ENCODE measurements around the gene NAGPA.

The NAGPA gene

DNA sequence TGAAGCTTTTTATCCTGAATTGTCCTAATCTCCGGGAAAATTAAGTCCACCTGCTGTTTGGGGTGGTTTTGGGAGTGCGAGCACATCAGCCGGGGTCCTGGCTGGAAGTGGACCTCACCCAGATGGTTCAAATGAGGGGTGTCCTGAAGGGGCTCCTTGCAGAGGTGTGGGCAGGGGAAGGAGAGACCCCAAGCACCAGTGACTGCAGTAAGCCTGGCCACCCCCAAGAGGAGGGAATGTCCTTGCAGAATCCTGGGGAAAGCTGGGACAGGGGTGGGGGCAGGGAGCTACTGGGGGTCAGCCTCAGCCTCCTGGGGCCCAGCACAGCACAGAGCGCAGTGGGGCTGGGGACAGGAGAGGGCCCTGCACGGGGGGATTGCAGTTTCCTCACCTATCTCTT lies 29.4 kb downstream of the NAGPA start:
- no peak for DNase-seq (ENCODE audit: low read depth in 1 of 2, low spot score in 1 of 2)

DNA sequence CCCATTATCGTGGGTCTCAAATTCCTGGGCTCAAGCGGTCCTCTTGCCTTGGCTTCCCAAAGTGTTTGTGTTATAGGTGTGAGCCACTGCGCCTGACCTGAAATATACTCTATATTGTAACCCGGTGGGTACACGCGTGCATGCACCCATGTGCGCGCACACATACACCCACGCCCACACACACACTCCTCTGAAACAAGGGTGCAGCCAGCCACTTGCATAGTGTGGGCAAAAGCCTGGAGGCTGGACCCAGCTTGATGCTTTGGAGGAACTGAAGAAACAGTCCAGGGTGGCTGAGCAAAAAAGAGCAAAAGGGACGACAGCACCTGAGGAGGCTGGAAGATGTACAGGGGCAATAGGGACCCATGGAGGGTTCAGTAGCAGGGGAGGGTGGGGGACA lies 29.9 kb downstream of the NAGPA start:
- no peak for DNase-seq (ENCODE audit: low read depth in 1 of 2, low spot score in 1 of 2)

DNA sequence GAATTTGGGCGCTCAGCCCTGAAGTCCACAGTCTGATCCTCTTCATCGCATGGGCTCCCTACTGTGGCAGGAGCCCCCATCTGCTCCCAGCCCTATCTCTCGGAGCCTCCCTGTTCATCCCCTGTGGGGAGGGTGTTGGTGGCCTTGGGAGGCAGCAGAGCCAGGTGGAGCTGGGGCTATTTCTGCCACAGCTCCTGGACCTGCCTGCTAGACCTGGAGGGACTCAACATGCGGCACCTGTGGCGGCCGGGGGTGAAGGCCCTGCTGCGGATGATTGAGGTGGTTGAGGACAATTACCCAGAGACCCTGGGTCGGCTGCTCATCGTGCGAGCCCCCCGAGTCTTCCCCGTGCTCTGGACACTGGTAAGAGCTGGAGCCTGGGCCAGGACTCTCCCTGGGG lies 30.5 kb downstream of the NAGPA start:
- DNase-seq (ENCODE audit: low read depth in 1 of 2, low spot score in 1 of 2), result no peak

DNA sequence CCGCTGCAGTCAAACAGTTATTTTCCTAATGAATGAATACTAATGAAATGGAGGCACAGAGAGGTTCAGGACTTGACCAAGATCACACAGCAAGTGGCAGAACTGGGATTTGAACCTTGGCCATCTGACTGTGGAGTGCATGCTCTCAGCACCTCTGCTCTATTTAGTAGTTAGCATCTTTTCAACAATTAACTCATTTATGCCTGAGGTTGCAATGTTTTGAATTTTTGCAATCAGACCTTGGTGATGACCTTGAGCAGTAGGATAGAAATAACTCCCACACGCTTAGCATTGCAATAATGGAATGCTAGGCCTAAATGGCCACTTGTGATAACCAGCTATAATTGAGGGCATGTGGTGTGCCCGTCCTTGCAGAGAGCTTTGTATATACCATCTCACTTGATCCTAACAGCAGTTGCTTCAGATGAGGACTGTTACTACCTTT lies 31.0 kb downstream of the NAGPA start:
- no peak for DNase-seq (ENCODE audit: low read depth in 1 of 2, low spot score in 1 of 2)

DNA sequence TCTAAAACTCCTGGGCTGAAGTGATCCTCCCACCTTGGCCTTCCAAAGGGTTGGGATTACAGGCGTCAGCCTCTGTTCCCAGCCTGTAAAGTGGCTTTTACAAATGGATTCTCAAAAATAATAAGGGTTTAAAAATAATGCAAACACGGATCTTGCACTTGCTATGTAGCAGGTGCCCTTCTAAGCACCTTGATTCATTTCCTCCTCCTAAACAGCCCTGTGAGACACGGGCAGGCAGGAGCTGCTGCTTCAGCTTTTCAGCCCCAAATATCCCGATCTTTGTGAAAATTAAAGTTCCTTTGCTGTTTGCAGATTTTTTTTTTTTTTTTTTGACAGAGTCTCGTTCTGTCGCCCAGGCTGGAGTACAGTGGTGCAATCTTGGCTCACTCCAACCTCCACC lies 31.7 kb downstream of the NAGPA start:
- DNase-seq (ENCODE audit: low read depth in 1 of 2, low spot score in 1 of 2), result no peak

DNA sequence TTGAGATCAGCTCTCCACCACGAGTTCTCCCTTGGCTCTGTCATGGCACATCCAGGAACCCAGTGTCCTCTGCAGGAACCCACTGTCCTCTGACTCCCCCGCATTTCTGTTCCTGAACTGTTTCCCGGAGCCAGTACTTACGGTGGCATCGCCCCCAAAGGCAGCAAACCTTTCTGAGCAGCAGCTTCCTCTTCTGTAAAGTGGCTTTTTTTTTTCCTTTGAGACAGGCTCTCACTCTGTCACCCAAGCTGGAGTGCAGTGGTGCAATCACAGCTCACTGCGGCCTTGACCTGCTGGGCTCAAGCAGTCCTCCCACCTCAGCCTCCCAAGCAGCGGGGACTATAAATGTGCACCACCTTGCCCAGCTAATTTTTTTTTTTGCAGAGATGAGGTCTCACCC lies 32.2 kb downstream of the NAGPA start:
- no peak for DNase-seq (ENCODE audit: low read depth in 1 of 2, low spot score in 1 of 2)

DNA sequence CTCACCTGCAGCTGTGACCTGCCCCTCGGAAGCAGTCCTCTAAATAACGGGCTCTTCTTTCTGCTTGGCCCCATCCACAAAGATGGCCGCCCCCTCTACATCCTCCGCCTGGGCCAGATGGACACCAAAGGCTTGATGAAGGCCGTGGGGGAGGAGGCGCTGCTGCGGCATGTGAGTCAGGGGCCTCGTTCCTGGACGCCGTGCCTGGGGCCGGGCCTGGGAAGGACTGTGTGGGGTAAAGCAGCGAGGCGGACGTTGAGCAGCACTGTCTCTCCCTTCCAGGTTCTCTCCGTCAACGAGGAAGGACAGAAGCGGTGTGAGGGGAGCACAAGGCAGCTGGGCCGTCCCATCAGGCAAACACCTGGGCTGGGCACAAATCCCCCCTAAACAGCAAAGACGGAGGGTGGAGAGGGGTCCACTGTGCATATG lies 33.1 kb downstream of the NAGPA start:
- DNase-seq (ENCODE audit: low read depth in 1 of 2, low spot score in 1 of 2), result no peak

DNA sequence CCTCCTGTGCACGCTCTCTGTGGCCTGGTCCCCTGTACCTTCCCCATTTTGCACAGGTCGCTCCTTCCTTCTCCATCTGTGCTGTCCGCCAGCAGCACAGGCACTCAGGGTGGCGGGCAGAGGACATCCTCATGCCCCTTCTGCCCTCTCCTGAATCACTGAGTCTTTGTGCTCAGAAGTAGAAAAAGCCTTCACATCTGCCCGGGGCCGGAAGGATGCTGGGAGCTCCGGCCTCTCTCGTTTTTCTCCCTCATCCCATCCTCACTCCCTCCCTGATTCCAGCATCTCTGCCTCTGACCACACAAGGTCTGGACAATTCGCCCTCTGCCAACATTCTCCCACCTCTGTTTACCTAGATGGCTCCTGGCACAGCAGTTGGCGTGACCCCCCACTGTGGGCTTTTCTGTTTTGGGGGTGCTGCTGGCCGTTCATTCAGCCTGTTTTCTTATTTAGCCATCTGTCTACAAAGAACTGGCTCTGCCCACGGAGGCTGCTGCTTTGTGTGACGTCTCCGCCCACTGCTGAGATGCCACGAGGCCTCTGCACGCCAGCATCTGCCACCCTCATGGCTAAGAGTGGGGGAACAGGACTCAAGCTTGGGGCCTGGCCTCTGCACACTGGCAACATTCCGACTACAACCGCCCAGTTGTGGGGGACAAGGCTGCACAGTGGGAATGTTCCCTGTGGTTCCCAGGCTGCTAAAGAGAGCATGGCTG lies 38.9 kb downstream of the NAGPA start:
- DNase-seq (ENCODE audit: low read depth in 1 of 2, low spot score in 1 of 2), result no peak

DNA sequence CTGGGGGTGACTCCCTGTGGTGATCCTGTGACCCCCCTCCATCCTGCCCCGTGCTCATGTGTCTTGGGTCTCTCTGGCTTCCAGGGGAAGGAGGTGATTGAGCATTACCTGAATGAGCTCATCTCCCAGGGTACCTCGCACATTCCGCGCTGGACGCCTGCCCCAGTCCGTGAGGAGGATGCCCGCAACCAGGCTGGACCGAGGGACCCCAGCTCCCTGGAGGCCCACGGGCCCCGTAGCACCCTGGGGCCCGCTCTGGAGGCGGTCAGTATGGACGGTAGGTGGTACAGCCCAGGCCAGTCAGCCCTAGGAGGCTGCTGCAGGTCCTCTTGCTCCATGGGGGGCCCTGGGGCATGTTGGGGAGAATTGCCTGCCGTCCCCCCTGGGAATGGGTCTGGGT lies 42.0 kb downstream of the NAGPA start:
- no peak for DNase-seq (ENCODE audit: low read depth in 1 of 2, low spot score in 1 of 2)

DNA sequence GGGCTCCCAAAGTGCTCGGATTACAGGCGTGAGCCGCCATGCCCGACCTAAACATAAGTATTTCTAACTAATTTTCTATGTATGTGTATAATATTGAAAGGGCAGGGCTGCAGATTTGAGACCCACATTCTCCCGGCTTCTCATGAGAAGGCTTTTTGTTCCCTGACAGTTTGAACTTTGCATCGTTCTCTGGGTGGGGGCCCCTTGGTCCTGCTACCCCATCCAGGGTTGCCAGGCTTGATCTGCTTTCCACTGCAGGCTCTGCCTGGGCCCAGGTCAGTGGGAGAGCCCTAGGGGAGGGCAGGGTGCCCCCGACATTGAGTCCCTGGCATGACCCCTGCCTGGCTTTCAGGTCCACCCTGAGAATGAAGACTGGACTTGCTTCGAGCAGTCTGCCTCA lies 43.3 kb downstream of the NAGPA start:
- DNase-seq (ENCODE audit: low read depth in 1 of 2, low spot score in 1 of 2), result no peak

DNA sequence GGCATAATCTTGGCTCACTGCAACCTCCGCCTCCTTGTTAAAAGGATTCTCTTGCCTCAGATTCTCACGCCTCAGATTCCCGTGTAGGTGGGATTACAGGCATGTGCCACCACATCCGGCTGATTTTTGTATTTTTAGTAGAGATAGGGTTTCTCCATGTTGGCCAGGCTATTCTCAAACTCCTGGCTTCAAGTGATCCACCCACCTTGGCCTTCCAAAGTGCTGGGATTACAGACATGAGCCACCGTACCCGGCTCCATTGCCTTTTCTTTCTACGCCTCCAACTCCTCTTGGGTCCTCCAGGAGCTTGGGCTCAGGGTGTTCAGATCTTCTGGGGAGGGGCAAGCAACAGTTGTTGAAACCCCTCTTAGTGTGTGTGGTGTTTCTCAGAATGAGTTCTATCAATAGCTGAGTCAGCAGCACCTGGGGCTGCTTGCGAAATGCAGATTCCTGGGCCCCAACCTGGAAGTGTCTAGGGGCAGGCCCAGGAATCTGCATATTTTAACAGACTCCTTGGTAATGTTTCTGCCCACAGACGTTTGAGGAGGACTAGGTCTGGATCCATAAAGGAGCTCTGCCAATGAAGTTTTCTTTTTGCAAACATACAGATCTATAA lies 44.2 kb downstream of the NAGPA start:
- DNase-seq (ENCODE audit: low read depth in 1 of 2, low spot score in 1 of 2), result no peak

DNA sequence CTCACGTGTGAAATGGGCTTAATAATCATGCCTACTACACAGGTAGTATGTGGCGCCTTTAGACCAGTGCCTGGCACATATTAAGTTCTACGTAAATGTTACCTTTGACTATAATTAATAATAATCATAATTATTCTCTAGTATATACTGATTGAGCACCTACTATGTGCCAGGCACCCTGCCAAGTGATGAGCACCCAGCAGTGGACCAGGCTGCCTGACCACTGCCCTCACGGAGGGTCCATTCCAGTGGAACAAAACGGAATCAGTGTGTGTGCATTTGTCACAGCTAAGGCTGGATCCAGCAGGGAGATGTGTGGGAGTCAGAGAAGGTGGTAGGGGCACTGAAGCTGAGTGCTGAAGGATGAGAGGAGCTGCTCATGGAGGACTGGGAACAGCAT lies 45.1 kb downstream of the NAGPA start:
- no peak for DNase-seq (ENCODE audit: low read depth in 1 of 2, low spot score in 1 of 2)

DNA sequence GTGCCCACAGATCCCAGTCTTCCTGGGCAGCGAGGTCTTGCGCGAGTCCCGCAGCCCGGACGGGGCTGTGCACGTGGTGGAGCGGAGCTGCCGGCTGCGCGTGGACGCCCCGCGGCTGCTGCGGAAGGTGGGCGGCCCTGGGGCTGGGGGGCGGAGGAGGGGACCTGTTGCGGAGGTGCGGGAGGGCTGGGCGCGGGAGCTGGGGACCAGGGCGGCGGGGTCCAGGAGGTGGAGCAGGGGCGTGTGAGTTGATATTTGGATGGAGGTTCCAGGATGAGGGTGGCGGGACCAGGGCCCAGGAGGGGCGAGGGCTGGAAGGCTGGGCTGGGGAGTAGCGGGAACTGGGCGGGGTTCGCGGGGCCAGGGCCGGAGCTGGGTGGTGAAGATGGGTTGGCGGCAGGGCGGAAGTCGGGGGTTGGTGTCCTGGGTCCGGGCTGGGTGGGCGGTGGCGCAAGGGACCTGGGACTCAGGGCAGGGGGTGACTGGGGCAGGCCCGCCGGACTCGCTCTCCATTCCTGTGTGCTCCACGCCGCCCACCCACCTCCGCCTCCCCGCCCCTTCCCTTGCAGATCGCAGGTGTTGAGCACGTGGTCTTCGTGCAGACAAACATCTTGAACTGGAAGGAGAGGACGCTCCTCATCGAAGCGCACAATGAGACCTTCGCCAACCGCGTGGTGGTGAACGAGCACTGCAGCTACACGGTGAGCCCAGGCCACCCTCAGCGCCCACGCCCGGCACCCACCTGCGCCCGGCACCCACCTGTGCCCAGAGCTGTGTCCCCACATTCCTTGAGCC lies 46.0 kb downstream of the NAGPA start:
- no peak for DNase-seq (ENCODE audit: low read depth in 1 of 2, low spot score in 1 of 2)

DNA sequence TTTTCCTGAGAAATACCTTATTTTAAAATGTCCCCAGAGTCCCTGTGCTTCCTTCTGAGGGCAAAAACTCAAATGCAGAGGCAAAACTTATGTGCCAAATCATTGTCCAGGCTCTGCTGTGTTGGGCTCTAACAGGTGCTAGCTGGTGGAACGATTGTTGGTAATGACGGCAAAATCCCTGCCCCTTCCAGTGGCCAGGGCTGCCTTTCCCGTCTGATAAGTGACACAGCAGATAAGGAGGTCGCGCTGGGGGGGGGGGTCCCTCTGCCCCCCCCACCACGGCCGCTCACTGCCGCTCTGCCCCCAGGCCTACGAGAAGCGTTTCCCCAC lies 46.5 kb downstream of the NAGPA start:
- DNase-seq (ENCODE audit: low read depth in 1 of 2, low spot score in 1 of 2), result no peak

DNA sequence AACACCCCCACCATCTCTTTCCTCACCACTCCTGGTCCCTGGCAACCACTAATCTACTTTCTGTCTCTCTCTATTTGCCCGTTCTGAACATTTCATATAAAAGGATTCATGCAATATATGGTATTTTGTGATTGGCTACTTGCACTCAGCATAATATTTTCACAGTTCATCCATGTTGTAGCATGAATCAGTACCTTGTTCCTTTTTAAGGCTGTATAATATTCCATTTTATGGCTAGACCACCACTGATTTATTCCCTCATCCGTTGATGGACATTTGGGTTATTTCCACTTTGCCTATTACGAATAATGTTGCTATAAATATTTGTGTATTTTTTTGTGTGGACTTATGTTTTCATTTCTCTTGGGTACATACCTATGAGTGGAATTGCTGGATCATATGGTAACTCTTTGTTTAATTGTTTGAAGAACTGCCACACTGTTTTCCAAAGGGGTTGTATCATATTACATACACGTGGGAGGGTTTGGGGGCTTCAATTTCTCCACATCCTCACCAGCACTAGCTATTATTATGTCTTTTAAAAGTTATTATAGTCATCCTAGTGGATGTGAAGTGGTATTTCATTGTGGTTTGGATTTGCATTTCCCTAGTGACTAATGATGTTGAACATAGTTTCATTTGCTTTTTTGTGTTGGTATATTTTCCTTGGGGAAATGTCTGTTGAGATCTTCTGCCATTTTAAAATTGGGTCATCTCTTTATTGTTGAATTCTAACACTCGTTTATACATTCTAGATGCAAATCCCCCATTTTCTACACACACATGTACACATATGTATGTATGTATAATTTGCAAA lies 49.4 kb downstream of the NAGPA start:
- no peak for DNase-seq (ENCODE audit: low read depth in 1 of 2, low spot score in 1 of 2)

DNA sequence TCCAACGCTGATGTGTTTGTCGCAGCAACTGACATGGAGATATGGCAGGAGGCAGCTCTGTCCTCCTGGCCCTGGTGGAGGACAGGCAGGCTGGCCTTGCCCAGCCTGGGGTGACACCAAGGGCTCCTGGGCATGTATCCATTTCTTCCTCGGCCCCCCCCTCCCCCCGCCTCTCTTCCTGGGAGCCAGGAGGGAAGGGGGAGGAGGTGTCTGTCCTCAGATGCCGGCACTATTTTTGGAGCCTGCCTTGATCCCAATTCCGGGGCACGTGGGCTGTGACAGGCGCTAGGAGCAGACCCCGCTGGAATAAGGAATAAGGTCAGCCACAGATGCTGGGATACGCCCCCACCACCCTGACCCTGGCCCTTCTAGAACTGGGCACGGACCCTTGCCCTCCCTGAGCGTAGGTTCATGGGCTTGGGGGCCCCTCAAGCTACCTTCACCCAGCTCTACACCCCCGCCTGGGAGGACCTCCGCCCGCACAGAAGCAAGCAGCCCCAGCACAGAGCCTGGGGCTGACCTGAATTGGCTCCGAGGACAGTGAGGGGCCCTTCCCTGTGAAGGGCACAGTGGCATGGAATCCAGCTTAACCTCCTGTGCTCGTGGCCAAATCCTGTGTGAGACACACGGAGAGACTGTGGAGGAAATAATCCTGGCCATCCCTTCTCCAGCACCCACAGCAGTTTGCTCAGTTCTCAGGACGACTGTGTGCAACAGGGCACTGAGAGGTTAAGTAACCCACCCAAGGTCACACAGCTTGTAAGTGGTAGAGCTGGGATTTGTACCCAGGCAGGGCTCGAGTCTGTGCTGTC lies 51.5 kb downstream of the NAGPA start:
- no peak for DNase-seq (ENCODE audit: low read depth in 1 of 2, low spot score in 1 of 2)

DNA sequence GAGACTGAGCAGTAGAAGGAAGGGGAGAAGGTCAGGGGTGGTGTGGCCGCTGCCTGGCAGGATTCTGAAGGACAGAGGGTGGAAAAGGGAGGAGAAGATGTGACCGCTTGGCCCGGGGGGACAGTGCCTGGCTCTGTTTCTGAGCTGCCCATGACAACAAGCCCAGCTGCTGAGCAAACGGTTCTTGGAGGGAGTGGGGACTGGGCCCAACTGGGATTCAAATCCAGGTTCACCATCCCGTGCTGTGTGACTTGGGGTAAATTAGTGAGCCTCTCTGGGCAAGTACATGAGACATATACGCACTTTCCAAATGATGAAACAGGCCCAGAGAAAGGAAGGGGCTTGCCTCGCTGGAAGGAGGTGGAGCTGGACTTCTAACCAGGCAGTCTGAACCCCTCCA lies 52.3 kb downstream of the NAGPA start:
- DNase-seq (ENCODE audit: low read depth in 1 of 2, low spot score in 1 of 2), result no peak

DNA sequence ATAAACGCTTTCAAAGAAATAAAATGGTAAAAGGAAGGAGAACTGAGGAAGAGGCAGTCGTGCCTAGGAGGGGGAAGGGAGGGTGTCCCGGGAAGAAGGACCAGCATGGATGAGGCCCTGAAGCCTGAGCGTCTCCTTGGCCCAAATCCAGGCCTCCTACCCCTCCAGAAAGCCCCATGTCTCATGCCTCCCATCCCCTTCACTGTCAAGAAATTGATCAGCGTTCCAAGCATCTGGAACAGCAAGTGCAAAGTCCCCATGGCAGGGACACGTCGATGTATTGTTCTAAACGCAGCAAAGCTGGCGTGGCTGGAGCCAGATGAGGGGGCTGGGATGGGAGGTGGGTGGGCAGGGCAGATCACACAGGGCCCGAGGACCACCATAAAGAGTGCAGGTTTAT lies 53.0 kb downstream of the NAGPA start:
- DNase-seq (ENCODE audit: low read depth in 1 of 2, low spot score in 1 of 2), result no peak

DNA sequence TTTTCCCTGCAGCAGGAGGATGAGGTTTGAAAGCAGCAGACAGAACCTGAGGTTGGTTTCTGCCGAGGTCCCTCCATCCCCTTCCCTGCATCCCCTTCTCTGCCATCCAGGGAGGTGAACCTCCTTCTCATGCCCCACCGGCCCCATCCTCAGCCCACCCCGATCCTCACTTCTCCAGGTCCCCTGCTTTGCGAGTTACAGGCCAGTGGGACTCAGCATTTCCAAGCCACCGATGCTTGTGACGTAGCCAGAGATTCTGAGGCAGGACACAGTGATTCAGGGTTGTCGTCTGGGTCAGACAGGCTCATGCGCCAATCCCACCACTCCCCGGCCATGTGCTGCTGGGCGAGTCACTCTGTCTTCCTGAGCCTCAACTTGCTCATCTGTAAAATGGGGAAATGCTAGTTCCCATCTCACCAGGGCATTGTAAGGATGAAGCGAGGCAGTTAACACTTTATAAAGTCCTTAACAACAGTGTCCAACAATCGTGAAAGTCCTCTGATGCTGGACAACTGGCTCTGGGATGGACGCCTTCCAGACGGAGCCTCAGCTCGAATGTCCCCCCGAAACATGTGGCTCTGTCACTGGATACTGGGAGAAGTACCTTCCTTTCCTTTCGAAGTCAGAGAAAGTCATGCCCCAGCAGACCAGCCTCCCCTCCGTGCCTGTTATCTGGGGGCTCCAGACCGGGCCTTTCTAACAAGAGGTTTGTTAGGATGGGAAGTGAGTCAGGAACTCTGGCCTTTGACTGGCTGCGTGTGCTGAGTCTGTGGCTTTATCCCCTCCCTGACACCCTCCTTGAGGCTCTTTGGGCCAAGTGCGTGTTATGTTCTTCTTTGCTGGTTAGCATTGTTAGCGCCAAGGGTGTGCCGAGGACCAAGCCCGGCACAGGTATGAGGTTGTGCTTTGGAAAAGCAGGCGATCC lies 53.7 kb downstream of the NAGPA start:
- no peak for DNase-seq (ENCODE audit: low read depth in 1 of 2, low spot score in 1 of 2)

DNA sequence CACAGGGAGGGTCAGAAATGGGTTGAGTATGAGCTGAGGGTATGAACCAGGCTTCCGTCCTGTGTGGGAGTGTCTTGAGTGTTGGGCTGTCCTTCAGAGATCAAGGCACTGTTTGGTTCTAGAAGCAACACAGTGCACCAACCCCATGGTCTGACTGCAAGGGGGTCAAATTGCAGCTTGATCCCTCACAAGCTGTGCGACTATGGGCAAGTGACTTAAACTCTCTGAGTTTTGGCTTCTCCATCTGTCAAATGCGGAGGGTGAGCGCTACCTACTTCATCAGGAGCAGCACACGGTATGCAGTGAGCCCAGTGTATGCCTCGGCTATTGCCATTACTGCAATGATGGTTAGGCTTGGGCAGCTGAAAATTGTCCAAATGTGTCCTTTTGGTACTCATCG lies 54.6 kb downstream of the NAGPA start:
- DNase-seq (ENCODE audit: low read depth in 1 of 2, low spot score in 1 of 2), result no peak
